Panc1 (cell line): Measurements from ENCODE around the gene B4GALT5. TPM values are rescaled to one million over a fixed set of nuclear protein-coding genes. Genes with fewer than 3 reads are reported as not detected.
A peak's percentile ranks its signal among the peaks of the same experiment; 100 is the strongest.

Experiments used
- ATAC-seq: fragments of 200-7000 bp; cut with Tn5 transposase; 2 replicates; pipeline ENCODE4 v1.9.1; 2020; ENCODE audit warnings: mild to moderate bottlenecking, moderate library complexity
- BruUV-seq: library from RNA; stranded (reverse); fragments of 400-500 nt; replicated peaks from 2 replicates; lab custom pipeline; 2021; lab: Mats Ljungman, UMichigan
- CTCF ChIA-PET: fragments of 300-600 bp; sonication (Branson Sonifier 250); formaldehyde crosslinking; loops from one replicate; lab custom pipeline; 2022; ENCODE audit warnings: antibody characterized with exemption; lab: Charles Lee
- POLR2A ChIA-PET: fragments of 300-600 bp; sonication (Branson Sonifier 250); formaldehyde crosslinking; loops from one replicate; lab custom pipeline; 2022; ENCODE audit warnings: antibody characterized with exemption; lab: Charles Lee
- DNase-seq: peaks from one replicate; pipeline ENCODE4 v3.0.0-alpha.2; 2010; ENCODE audit warnings: low read depth, low spot score
- H3K27ac ChIP-seq: 2 replicates; pipeline ENCODE4 v1.5.1; 2011; ENCODE audit warnings: mild to moderate bottlenecking, low read length, inconsistent platforms
- H3K27me3 ChIP-seq: fragments of 200-500 bp; sonication (Bioruptor generic); 2 replicates; pipeline ENCODE4 v1.6.0; 2014; ENCODE audit warnings: low read length, inconsistent platforms; ENCODE audit not compliant: control insufficient read depth, insufficient read depth
- H3K36me3 ChIP-seq: fragments of 200-500 bp; sonication (Bioruptor generic); 2 replicates; pipeline ENCODE4 v1.5.1; 2014; ENCODE audit warnings: inconsistent platforms, mild to moderate bottlenecking, low read length, moderate library complexity; ENCODE audit not compliant: control insufficient read depth, insufficient read depth
- H3K4me1 ChIP-seq: 2 replicates; pipeline ENCODE4 v1.5.1; 2011; ENCODE audit warnings: inconsistent platforms, mild to moderate bottlenecking, low read length, moderate library complexity; ENCODE audit not compliant: control insufficient read depth, insufficient read depth
- H3K4me3 ChIP-seq, 2 experiments: 2 replicates each; pipeline ENCODE4 v1.5.1; 2011 to 2012; ENCODE audit warnings: low read depth in 2 of 2, low read length in 2 of 2, mild to moderate bottlenecking in 2 of 2, inconsistent platforms in 1 of 2, moderate library complexity in 1 of 2
- H3K9me3 ChIP-seq: fragments of 200-500 bp; sonication (Bioruptor generic); 2 replicates; pipeline ENCODE4 v1.5.1; 2014; ENCODE audit warnings: low read depth, mild to moderate bottlenecking, inconsistent platforms, low read length, moderate library complexity; ENCODE audit not compliant: control insufficient read depth, insufficient read depth
- POLR2AphosphoS5 ChIP-seq: IDR thresholded peaks from 2 replicates; pipeline ENCODE4 v1.6.1; 2012; ENCODE audit warnings: mild to moderate bottlenecking, low read depth, low read length, moderate library complexity
- REST ChIP-seq, 2 experiments: IDR thresholded peaks; 2 replicates each; pipeline ENCODE4 v1.6.1; 2011 to 2012; ENCODE audit warnings: low read depth in 2 of 2, control low read depth in 1 of 2, low read length in 1 of 2, mild to moderate bottlenecking in 1 of 2, moderate library complexity in 1 of 2; ENCODE audit not compliant: insufficient read depth in 1 of 2
- SIN3A ChIP-seq: IDR thresholded peaks from 2 replicates; pipeline ENCODE4 v1.6.1; 2012; ENCODE audit warnings: low read depth, mild to moderate bottlenecking, low read length, moderate library complexity, borderline replicate concordance; ENCODE audit not compliant: insufficient read depth
- TCF7L2 ChIP-seq: IDR thresholded peaks from 2 replicates; pipeline ENCODE4 v1.6.1; 2011; ENCODE audit warnings: mild to moderate bottlenecking, low read depth, low read length, inconsistent platforms
- in situ Hi-C: cut with HindIII; loops from 2 replicates; pipeline ENCODE4 v1.10.0; 2016; ENCODE audit warnings: low sequenced_read_pairs, low pct_unique_long_range_greater_than_20kb
- intact Hi-C: fragments of 100-400 bp; cut with micrococcal nuclease; formaldehyde crosslinking; loops from one replicate; pipeline ENCODE4 v1.10.0; 2022; ENCODE audit not compliant: unreplicated experiment
- total RNA-seq: library from RNA; stranded (reverse); gene quantifications from one replicate; pipeline ENCODE4 v1.2.1, GENCODE V29; 2021; ENCODE audit not compliant: unreplicated experiment
- TF ChIP-seq, protein P1 (sequence below): fragments of 450-650 bp; IDR thresholded peaks from 2 replicates; pipeline ENCODE4 v1.5.1; 2017; ENCODE audit warnings: mild to moderate bottlenecking

B4GALT5 gene
- total RNA-seq, 1 experiment from 2014 or later = 40.0 TPM

DNA sequence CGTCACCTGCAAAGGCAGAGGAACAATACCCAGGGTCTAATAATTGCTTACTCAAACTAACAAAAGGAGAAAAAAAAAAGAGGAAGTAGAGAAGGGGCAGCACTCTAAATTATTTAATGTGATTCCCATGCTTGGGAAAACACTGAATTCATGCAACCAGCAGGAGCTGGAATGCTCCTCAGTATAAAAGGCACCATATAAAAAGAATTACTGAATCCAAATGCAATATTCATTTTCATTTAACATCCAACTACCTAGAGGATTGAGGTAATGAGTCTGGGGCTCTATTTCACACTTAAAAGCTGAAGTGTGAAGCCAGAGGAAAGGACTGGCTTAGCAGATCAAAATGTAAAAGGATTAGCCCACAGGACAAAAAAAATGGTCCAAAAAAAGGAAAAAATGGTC is 8.7 kb downstream of the B4GALT5 start:
- DNase-seq = no peak
- in situ Hi-C loops (no loop called here), intact Hi-C loops (no loop called here)
- TF ChIP-seq POLR2AphosphoS5 (no peak), REST (IDR thresholded peaks at IDR 0.05; ENCODE audit: insufficient read depth in 1 of 2, low read depth in 2 of 2, low read length in 1 of 2) (no peak), TCF7L2 (no peak), SIN3A (no peak)
- TF ChIP-seq, protein P1, sequence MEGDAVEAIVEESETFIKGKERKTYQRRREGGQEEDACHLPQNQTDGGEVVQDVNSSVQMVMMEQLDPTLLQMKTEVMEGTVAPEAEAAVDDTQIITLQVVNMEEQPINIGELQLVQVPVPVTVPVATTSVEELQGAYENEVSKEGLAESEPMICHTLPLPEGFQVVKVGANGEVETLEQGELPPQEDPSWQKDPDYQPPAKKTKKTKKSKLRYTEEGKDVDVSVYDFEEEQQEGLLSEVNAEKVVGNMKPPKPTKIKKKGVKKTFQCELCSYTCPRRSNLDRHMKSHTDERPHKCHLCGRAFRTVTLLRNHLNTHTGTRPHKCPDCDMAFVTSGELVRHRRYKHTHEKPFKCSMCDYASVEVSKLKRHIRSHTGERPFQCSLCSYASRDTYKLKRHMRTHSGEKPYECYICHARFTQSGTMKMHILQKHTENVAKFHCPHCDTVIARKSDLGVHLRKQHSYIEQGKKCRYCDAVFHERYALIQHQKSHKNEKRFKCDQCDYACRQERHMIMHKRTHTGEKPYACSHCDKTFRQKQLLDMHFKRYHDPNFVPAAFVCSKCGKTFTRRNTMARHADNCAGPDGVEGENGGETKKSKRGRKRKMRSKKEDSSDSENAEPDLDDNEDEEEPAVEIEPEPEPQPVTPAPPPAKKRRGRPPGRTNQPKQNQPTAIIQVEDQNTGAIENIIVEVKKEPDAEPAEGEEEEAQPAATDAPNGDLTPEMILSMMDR = no peak
- no peak for ATAC-seq
- H3K27me3 ChIP-seq = no peaks in the 10 kb centered on the region
- ChIA-PET POLR2A (no interaction called here), CTCF (no interaction called here)
- peak overlapping the region; percentile 18 for H3K27ac ChIP-seq
- no TSS peak for BruUV-seq
- H3K36me3 ChIP-seq = no peaks in the 10 kb centered on the region
- H3K9me3 ChIP-seq = no peaks in the 10 kb centered on the region
- peaks cover 51% of the 10 kb centered on the region for H3K4me1 ChIP-seq
- no peak overlapping the region for H3K4me3 ChIP-seq

DNA sequence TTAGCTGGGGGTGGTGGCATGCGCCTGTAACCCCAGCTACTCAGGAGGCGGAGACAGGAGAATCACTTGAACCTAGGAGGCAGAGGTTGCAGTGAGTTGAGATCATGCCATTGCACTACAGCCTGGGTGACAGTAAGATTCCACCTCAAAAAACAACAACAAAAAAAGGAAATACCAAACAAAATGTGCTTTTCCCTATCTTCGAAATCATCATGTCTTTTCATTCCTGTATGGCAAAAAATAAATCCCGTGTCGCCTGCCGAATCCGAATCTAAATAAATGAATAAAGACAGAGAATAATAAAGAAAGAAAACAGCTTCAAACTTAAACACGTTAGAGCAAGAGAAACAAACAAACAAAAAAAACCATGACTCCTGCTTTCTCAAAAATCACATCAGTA is 11.8 kb downstream of the B4GALT5 start:
- no peak for ATAC-seq
- intact Hi-C loops (no loop called here), in situ Hi-C loops (no loop called here)
- CTCF ChIA-PET = no interaction called here
- TF ChIP-seq REST (IDR thresholded peaks at IDR 0.05; ENCODE audit: insufficient read depth in 1 of 2, low read depth in 2 of 2, low read length in 1 of 2) (no peak), TCF7L2 (no peak), POLR2AphosphoS5 (no peak), SIN3A (no peak)
- TF ChIP-seq, protein P1 = no peak
- H3K4me1 ChIP-seq = peaks cover 57% of the 10 kb centered on the region
- peak overlapping the region; percentile 84 for H3K27ac ChIP-seq
- no peak for DNase-seq
- no peaks in the 10 kb centered on the region for H3K27me3 ChIP-seq
- no peaks in the 10 kb centered on the region for H3K36me3 ChIP-seq
- H3K9me3 ChIP-seq = no peaks in the 10 kb centered on the region
- no TSS peak for BruUV-seq
- POLR2A ChIA-PET = no interaction called here
- no peak overlapping the region for H3K4me3 ChIP-seq
